Measurements from ENCODE around the gene TRDN. TPM values are rescaled to one million over a fixed set of nuclear protein-coding genes. Genes with fewer than 3 reads are reported as not detected.

TRDN gene
- total and polyA plus RNA-seq, 2 donors (not counting 1 experiment from before 2014, with no cell fraction given) = not detected

DNA sequence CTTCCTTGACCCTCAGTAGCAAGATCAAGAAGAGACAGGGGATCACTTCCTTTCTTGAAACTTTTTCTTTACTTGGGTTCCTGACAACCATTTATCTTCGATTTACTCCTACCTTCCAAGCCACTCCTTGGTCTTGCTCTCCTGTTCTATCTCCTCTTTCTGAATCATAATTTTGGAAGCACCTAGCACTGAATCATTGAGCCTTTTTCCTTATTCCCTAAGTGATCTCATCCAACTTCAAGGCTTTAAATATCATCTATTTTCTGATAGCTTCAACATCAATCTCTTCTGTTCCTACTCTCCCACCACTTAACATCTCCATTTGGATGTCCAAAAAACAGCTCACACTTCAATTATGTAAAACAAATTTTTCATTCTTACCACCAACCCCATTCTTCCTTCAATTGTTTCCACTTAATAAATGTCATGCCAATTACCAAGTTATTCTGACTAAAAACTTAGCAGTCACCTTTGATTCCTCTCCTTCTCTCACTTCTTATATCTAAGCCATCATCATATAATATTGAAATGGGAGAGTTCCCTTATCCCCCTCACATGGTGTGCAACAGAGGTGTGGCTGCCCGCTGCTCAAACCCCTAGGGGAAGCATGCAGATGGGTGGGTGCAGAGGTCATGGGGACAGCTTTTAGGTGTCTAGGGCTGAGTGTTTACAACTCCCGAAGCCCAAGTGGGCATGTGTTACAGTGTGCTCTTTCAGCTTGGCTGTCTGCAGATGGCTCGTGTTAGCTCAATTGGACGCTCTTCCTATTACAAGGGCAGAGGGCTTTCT lies 23.4 kb upstream of the TRDN start:
- no peak for DNase-seq (ENCODE audit: low read depth in 2 of 2)
- Histone ChIP-seq H3K27me3 (ENCODE audit: control insufficient read depth, insufficient read depth, low read length) (no peaks in the 10 kb centered on the region), H3K27ac (ENCODE audit: insufficient read depth, low read length) (no peak overlapping the region), H3K4me3 (replicated peaks in 1 of 4; ENCODE audit: control extremely low read depth in 1 of 4, insufficient read depth in 1 of 4, low read depth in 3 of 4, low read length in 4 of 4) (no peak overlapping the region), H3K9me3 (ENCODE audit: control insufficient read depth, insufficient read depth, low read depth, low read length) (no peaks in the 10 kb centered on the region), H3K9ac (ENCODE audit: insufficient read depth, low read length) (no peak overlapping the region), H4K20me1 (ENCODE audit: control insufficient read depth, extremely low read depth, insufficient read depth, low read length) (no peaks in the 10 kb centered on the region), H3K36me3 (ENCODE audit: control insufficient read depth, insufficient read depth, low read length) (no peaks in the 10 kb centered on the region), H3K4me2 (ENCODE audit: extremely low read depth, insufficient read depth, low read length) (no peak overlapping the region), H2AFZ (ENCODE audit: low read length) (no peak overlapping the region), H3K79me2 (ENCODE audit: control insufficient read depth, insufficient read depth, low read length) (no peaks in the 10 kb centered on the region), H3K4me1 (ENCODE audit: control insufficient read depth, extremely low read depth, insufficient read depth, low read length) (no peaks in the 10 kb centered on the region)
- no peak for TF ChIP-seq EZH2 (IDR thresholded peaks at IDR 0.05; ENCODE audit: low read length, missing control alignments)
- TF ChIP-seq, protein P1, sequence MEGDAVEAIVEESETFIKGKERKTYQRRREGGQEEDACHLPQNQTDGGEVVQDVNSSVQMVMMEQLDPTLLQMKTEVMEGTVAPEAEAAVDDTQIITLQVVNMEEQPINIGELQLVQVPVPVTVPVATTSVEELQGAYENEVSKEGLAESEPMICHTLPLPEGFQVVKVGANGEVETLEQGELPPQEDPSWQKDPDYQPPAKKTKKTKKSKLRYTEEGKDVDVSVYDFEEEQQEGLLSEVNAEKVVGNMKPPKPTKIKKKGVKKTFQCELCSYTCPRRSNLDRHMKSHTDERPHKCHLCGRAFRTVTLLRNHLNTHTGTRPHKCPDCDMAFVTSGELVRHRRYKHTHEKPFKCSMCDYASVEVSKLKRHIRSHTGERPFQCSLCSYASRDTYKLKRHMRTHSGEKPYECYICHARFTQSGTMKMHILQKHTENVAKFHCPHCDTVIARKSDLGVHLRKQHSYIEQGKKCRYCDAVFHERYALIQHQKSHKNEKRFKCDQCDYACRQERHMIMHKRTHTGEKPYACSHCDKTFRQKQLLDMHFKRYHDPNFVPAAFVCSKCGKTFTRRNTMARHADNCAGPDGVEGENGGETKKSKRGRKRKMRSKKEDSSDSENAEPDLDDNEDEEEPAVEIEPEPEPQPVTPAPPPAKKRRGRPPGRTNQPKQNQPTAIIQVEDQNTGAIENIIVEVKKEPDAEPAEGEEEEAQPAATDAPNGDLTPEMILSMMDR (conservative IDR thresholded peaks at IDR 0.05 in 1 of 2, IDR thresholded peaks at IDR 0.05 in 1 of 2; ENCODE audit: low read depth in 1 of 2, low read length in 2 of 2) = no peak

DNA sequence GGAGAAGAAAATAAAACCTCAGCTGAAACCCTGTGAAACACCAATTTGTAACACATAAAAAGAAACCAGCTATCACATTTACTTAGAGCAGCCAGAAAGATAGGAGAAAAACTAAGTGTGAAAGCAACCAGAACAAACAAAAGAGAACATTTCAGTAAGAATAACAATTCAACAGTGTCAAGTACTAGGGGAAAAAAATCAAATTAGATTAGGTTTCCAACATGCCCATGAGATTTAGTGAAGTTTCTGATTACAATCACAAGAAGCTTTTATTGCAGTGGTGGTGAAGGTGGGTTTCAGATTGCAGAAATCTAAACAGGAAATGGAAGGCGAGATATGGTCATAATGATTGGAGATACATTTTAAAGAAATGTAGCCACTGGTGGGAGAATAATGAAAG lies 22.1 kb upstream of the TRDN start:
- Histone ChIP-seq H3K4me2 (ENCODE audit: extremely low read depth, insufficient read depth, low read length) (no peak overlapping the region), H2AFZ (ENCODE audit: low read length) (no peak overlapping the region), H3K4me3 (replicated peaks in 1 of 4; ENCODE audit: control extremely low read depth in 1 of 4, insufficient read depth in 1 of 4, low read depth in 3 of 4, low read length in 4 of 4) (no peak overlapping the region), H3K9ac (ENCODE audit: insufficient read depth, low read length) (no peak overlapping the region), H3K36me3 (ENCODE audit: control insufficient read depth, insufficient read depth, low read length) (no peaks in the 10 kb centered on the region), H3K27ac (ENCODE audit: insufficient read depth, low read length) (no peak overlapping the region), H3K27me3 (ENCODE audit: control insufficient read depth, insufficient read depth, low read length) (no peaks in the 10 kb centered on the region), H4K20me1 (ENCODE audit: control insufficient read depth, extremely low read depth, insufficient read depth, low read length) (no peaks in the 10 kb centered on the region), H3K79me2 (ENCODE audit: control insufficient read depth, insufficient read depth, low read length) (no peaks in the 10 kb centered on the region), H3K9me3 (ENCODE audit: control insufficient read depth, insufficient read depth, low read depth, low read length) (no peaks in the 10 kb centered on the region), H3K4me1 (ENCODE audit: control insufficient read depth, extremely low read depth, insufficient read depth, low read length) (no peaks in the 10 kb centered on the region)
- no peak for DNase-seq (ENCODE audit: low read depth in 2 of 2)
- TF ChIP-seq, protein P1 (conservative IDR thresholded peaks at IDR 0.05 in 1 of 2, IDR thresholded peaks at IDR 0.05 in 1 of 2; ENCODE audit: low read depth in 1 of 2, low read length in 2 of 2) = no peak
- TF ChIP-seq EZH2 (IDR thresholded peaks at IDR 0.05; ENCODE audit: low read length, missing control alignments) = no peak

DNA sequence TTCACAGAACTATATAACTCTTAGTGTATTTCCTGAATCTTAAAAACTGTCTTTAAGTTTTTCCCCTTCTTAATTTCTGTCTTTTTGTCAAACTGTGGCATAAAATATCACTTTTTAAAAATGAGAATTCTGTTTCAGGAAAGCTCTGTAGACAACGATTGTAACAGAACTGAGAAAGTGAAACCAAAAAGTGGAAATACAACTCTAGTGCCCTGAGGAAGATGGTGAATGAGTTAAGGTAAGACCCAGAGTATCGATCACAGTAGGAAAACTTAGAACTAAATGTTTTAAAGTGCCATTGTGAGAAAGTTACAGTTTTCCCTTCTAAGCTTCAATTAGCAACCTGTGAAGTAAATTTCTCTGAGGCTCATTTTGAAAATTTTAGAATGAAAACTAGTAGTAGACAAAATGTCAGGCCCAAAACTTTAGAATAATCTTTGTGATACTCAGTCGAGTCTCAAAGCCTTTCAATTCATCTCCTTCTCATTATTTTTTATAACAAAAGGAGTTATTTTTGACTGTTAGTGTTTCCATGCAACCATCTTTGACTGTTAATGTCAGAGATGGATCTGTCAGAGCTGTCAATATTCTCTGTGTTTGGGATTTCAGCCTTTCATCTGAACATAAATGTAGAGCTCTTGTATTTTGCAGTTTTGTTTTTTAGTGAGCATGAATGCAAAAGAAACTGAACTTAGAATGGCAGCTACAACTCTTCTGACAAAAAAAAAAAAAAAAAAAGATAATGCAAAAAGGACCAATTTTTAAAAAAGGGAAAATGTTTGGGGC lies 19.0 kb upstream of the TRDN start:
- Histone ChIP-seq H3K27me3 (ENCODE audit: control insufficient read depth, insufficient read depth, low read length) (no peaks in the 10 kb centered on the region), H3K4me1 (ENCODE audit: control insufficient read depth, extremely low read depth, insufficient read depth, low read length) (no peaks in the 10 kb centered on the region), H3K9me3 (ENCODE audit: control insufficient read depth, insufficient read depth, low read depth, low read length) (no peaks in the 10 kb centered on the region), H3K9ac (ENCODE audit: insufficient read depth, low read length) (no peak overlapping the region), H2AFZ (ENCODE audit: low read length) (no peak overlapping the region), H4K20me1 (ENCODE audit: control insufficient read depth, extremely low read depth, insufficient read depth, low read length) (no peaks in the 10 kb centered on the region), H3K4me3 (replicated peaks in 1 of 4; ENCODE audit: control extremely low read depth in 1 of 4, insufficient read depth in 1 of 4, low read depth in 3 of 4, low read length in 4 of 4) (peak overlapping the region in 1 of 4 experiments; percentile 25), H3K4me2 (ENCODE audit: extremely low read depth, insufficient read depth, low read length) (peak overlapping the region; percentile 37), H3K79me2 (ENCODE audit: control insufficient read depth, insufficient read depth, low read length) (no peaks in the 10 kb centered on the region), H3K27ac (ENCODE audit: insufficient read depth, low read length) (no peak overlapping the region), H3K36me3 (ENCODE audit: control insufficient read depth, insufficient read depth, low read length) (no peaks in the 10 kb centered on the region)
- peak; percentile 2 to 12 for DNase-seq (ENCODE audit: low read depth in 2 of 2)
- no peak for TF ChIP-seq EZH2 (IDR thresholded peaks at IDR 0.05; ENCODE audit: low read length, missing control alignments)
- TF ChIP-seq, protein P1 (conservative IDR thresholded peaks at IDR 0.05 in 1 of 2, IDR thresholded peaks at IDR 0.05 in 1 of 2; ENCODE audit: low read depth in 1 of 2, low read length in 2 of 2) = no peak
